22Rv1 (cell line): ENCODE results near the gene MRPS14.

Experiments
- H3K27ac ChIP-seq: fragments of 450-650 bp; 2 replicates; pipeline ENCODE4 v1.5.1; 2017
- CTCF ChIP-seq: fragments of 450-650 bp; IDR thresholded peaks from 2 replicates; pipeline ENCODE4 v1.5.1; 2017; ENCODE audit warnings: mild to moderate bottlenecking
- ZFX ChIP-seq: fragments of 450-650 bp; IDR thresholded peaks from 2 replicates; pipeline ENCODE4 v1.6.1; 2017; ENCODE audit warnings: antibody characterized with exemption, borderline replicate concordance

Gene MRPS14

DNA sequence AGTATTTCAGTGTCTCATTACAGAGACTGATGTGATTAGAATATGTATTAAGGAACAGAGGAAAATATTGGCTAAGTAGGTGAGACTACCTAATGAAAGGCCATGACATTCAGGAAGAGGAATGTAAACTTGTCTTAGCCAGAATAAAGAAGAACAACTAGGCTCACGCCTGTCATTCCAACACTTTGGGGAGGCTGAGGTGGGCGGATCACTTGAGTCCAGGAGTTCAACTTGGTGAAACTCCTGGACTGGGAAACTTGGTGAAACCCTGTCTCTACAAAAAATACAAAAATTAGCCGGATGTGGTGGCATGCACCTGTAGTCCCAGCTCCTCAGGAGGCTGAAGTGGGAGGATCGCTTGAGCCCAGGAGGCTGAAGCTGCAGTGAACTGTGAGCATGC is 38.3 kb downstream of the MRPS14 start:
- no peak for TF ChIP-seq CTCF
- TF ChIP-seq ZFX = no peak

GRCh38 chr1:174982971-174983689 is 40.1 kb downstream of the MRPS14 start:
- TF ChIP-seq CTCF (peak; percentile 91), ZFX (no peak)
- H3K27ac ChIP-seq = no peak overlapping the region

More for the DNA sequence above, 38.3 kb downstream of the MRPS14 start:
- H3K27ac ChIP-seq = no peak overlapping the region

GRCh38 chr1:174976436-174977108 is 46.7 kb downstream of the MRPS14 start:
- no peak for TF ChIP-seq CTCF
- no peak for TF ChIP-seq ZFX
- H3K27ac ChIP-seq = no peak overlapping the region

- TF ChIP-seq CTCF (no peak), ZFX (no peak)
- H3K27ac ChIP-seq = no peak overlapping the region
Observed at GRCh38 chr1:174975764-174976163, 47.5 kb downstream of the MRPS14 start.

DNA sequence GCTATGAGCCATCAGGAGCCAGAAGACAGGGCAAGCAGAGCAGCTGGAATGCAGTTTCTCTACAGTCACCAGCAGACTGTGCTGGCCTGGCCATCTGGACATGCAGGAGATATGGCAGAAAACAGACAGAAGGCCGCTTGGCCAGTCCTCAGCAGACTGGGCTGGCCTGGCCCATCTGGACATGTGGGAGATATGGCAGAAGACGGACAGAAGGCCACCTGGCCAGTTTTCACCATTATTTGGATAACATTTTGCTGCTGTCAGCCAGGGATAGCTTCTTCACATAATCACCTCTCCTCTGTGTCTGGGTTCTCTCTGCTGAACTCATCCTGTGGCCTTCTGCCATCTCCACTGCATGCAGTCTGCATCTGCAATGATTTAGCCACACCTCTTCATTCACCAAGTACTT is 48.5 kb downstream of the MRPS14 start:
- TF ChIP-seq ZFX = no peak
- no peak for TF ChIP-seq CTCF
- H3K27ac ChIP-seq = no peak overlapping the region

DNA sequence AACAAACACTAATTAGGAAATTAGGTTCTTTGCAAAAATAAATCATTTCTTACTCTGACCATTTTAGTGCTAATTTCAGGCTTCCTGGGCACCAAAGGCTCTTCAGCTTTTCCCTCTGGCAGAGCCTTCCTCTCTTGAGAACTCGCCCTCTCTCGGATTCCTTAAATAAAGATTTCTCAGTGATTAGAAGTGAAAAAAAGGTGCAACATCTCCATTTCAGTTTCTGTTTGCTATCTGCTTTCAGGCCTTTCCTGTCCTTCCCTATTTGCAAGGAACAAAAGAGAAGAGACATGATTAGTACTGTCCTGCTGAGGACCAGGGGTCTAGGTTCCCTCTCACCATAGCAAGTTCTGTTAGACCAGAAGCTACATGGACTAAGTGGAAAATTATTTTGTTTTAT is 51.3 kb downstream of the MRPS14 start:
- no peak for TF ChIP-seq CTCF
- no peak for TF ChIP-seq ZFX

GRCh38 chr1:174971466-174971865 is 51.8 kb downstream of the MRPS14 start:
- H3K27ac ChIP-seq = no peak overlapping the region
- TF ChIP-seq CTCF = no peak

More for the DNA sequence above, 51.3 kb downstream of the MRPS14 start:
- no peak overlapping the region for H3K27ac ChIP-seq
